A549 (cell line): Measurements from ENCODE around the gene GABRR3. TPM values are rescaled to one million over a fixed set of nuclear protein-coding genes. Genes with fewer than 3 reads are reported as not detected.

Experiments
- ATAC-seq, 2 experiments: fragments of 200-7000 bp in 1 of 2; fragments of >200 bp in 1 of 2; cut with Nextera tagmentation in 1 of 2; cut with Tn5 transposase in 1 of 2; 3 replicates each; pipeline versions ENCODE4 v1.8.0 to v1.9.1; 2018 to 2020; ENCODE audit warnings: mild to moderate bottlenecking in 1 of 2, moderate library complexity in 1 of 2
- CTCF ChIA-PET: fragments of 300-600 bp; sonication (Branson Sonifier 250); formaldehyde crosslinking; extraction: SDS; loops from one replicate; lab custom pipeline; 2021; ENCODE audit warnings: antibody characterized with exemption, inconsistent platforms; lab: Yijun Ruan, JAX
- POLR2A ChIA-PET: fragments of 350-600 bp; formaldehyde crosslinking; extraction: SDS; loops from one replicate; lab custom pipeline; 2021; ENCODE audit warnings: antibody characterized with exemption, inconsistent platforms; lab: Yijun Ruan, JAX
- DNase-seq, 2 experiments: peaks; one replicate each; pipeline versions ENCODE4 v3.0.0 to v3.0.0-alpha.2; 2011 to 2016; ENCODE audit warnings: low read depth in 1 of 2, low spot score in 1 of 2
- FAIRE-seq: peaks from 2 replicates; lab custom pipeline; 2011; peaks lifted over from hg19 to GRCh38; lab: Jason Lieb, UNC
- H3K27ac ChIP-seq, 2 experiments: fragments of >200 bp; sonication (Bioruptor Twin); formaldehyde crosslinking; 3 replicates each; pipeline ENCODE4 v1.5.1; 2016 to 2017
- H3K4me1 ChIP-seq: fragments of >200 bp; sonication (Bioruptor Twin); formaldehyde crosslinking; 3 replicates; pipeline ENCODE4 v1.6.1; 2016
- H3K4me2 ChIP-seq: fragments of >200 bp; sonication (Bioruptor Twin); formaldehyde crosslinking; 3 replicates; pipeline ENCODE4 v1.6.1; 2016
- H3K4me3 ChIP-seq: fragments of >200 bp; sonication (Bioruptor Twin); formaldehyde crosslinking; 3 replicates; pipeline ENCODE4 v1.5.1; 2016
- H3K9me3 ChIP-seq: fragments of >200 bp; sonication (Bioruptor Twin); formaldehyde crosslinking; 3 replicates; pipeline ENCODE4 v1.6.1; 2016
- ATOH8 ChIP-seq: fragments of 250-450 bp; sonication (Bioruptor Pico); IDR thresholded peaks from 2 replicates; pipeline ENCODE4 v1.5.0; 2020; ENCODE audit warnings: low read depth, mild to moderate bottlenecking, moderate library complexity
- BHLHE40 ChIP-seq: IDR thresholded peaks from 2 replicates; pipeline ENCODE4 v1.6.1; 2012; ENCODE audit warnings: low read depth, low read length, inconsistent platforms
- CEBPB ChIP-seq, 2 experiments: fragments of >200 bp in 1 of 2; sonication (Bioruptor Twin) in 1 of 2; formaldehyde crosslinking in 1 of 2; IDR thresholded peaks; 2 replicates each; pipeline ENCODE4 v1.6.1; 2012 to 2016
- CTCF ChIP-seq: fragments of >200 bp; sonication (Bioruptor Twin); formaldehyde crosslinking; IDR thresholded peaks from 3 replicates; pipeline ENCODE4 v1.5.1; 2016
- EHF ChIP-seq: fragments of 250-450 bp; sonication (Bioruptor Pico); IDR thresholded peaks from 2 replicates; pipeline ENCODE4 v1.5.0; 2020; ENCODE audit warnings: mild to moderate bottlenecking
- EHMT2 ChIP-seq: fragments of 200-600 bp; sonication (generic); IDR thresholded peaks from 2 replicates; pipeline ENCODE4 v1.6.1; 2016; ENCODE audit warnings: antibody characterized with exemption, low read depth, mild to moderate bottlenecking, moderate library complexity
- FOSB ChIP-seq: fragments of 250-450 bp; sonication (Bioruptor Pico); IDR thresholded peaks from 2 replicates; pipeline ENCODE4 v1.5.0; 2020; ENCODE audit warnings: mild to moderate bottlenecking, moderate library complexity
- GATA3 ChIP-seq: IDR thresholded peaks from 2 replicates; pipeline ENCODE4 v1.6.1; 2012; ENCODE audit warnings: borderline replicate concordance
- HES2 ChIP-seq: fragments of >200 bp; sonication (Bioruptor Twin); formaldehyde crosslinking; IDR thresholded peaks from 2 replicates; pipeline ENCODE4 v1.6.1; 2016
- HMGXB4 ChIP-seq: fragments of 250-450 bp; sonication (Bioruptor Pico); IDR thresholded peaks from 2 replicates; pipeline ENCODE4 v1.5.0; 2021; ENCODE audit warnings: mild to moderate bottlenecking, moderate library complexity, borderline replicate concordance
- HOXB13 ChIP-seq: fragments of 250-450 bp; sonication (Bioruptor Pico); IDR thresholded peaks from 2 replicates; pipeline ENCODE4 v1.5.0; 2020; ENCODE audit warnings: low read depth, mild to moderate bottlenecking, moderate library complexity
- HOXB5 ChIP-seq: fragments of 250-450 bp; sonication (Bioruptor Pico); IDR thresholded peaks from 2 replicates; pipeline ENCODE4 v1.5.0; 2020; ENCODE audit warnings: mild to moderate bottlenecking, moderate library complexity
- JUNB ChIP-seq: fragments of >200 bp; sonication (Bioruptor Twin); formaldehyde crosslinking; IDR thresholded peaks from 2 replicates; pipeline ENCODE4 v1.6.1; 2016
- KDM1A ChIP-seq: fragments of 200-600 bp; sonication (generic); IDR thresholded peaks from 2 replicates; pipeline ENCODE4 v1.6.1; 2016; ENCODE audit warnings: low read depth, mild to moderate bottlenecking
- MAX ChIP-seq: IDR thresholded peaks from 2 replicates; pipeline ENCODE4 v1.6.1; 2012
- MAZ ChIP-seq: fragments of 150-350 bp; IDR thresholded peaks from 2 replicates; pipeline ENCODE4 v1.6.1; 2014; ENCODE audit warnings: antibody characterized with exemption, low read depth, low read length, borderline replicate concordance
- NFE2L2 ChIP-seq: fragments of 150-350 bp; conservative IDR thresholded peaks from 2 replicates; pipeline ENCODE4 v1.6.1; 2014; ENCODE audit warnings: low read length
- NPAS2 ChIP-seq: fragments of 250-450 bp; sonication (Bioruptor Pico); IDR thresholded peaks from 2 replicates; pipeline ENCODE4 v1.8.0; 2022; ENCODE audit warnings: mild to moderate bottlenecking, moderate library complexity, borderline replicate concordance
- NR3C1 ChIP-seq: fragments of >200 bp; sonication (Bioruptor Twin); formaldehyde crosslinking; IDR thresholded peaks from 3 replicates; pipeline ENCODE4 v1.6.1; 2017
- PHF8 ChIP-seq: fragments of 200-600 bp; sonication (generic); IDR thresholded peaks from 2 replicates; pipeline ENCODE4 v1.6.1; 2016; ENCODE audit warnings: low read depth, mild to moderate bottlenecking, antibody characterized with exemption, moderate library complexity, borderline replicate concordance
- POLR2AphosphoS2 ChIP-seq: conservative IDR thresholded peaks from 2 replicates; pipeline ENCODE4 v1.6.1; 2012; ENCODE audit warnings: low read length, improper control_type of control experiment, inconsistent platforms
- RCOR1 ChIP-seq: fragments of 150-350 bp; IDR thresholded peaks from 2 replicates; pipeline ENCODE4 v1.6.1; 2014; ENCODE audit warnings: antibody characterized with exemption, low read length, low read depth
- REST ChIP-seq: fragments of 200-600 bp; sonication (generic); IDR thresholded peaks from 2 replicates; pipeline ENCODE4 v1.6.1; 2016; ENCODE audit warnings: antibody characterized with exemption, mild to moderate bottlenecking, moderate library complexity
- RNF2 ChIP-seq: fragments of 200-600 bp; sonication (generic); IDR thresholded peaks from 2 replicates; pipeline ENCODE4 v1.6.1; 2016; ENCODE audit warnings: low read depth, mild to moderate bottlenecking, antibody characterized with exemption, moderate library complexity, borderline replicate concordance
- TFCP2L1 ChIP-seq: fragments of 250-450 bp; sonication (Bioruptor Pico); IDR thresholded peaks from 2 replicates; pipeline ENCODE4 v1.5.0; 2021; ENCODE audit warnings: mild to moderate bottlenecking
- TP53 ChIP-seq: fragments of 250-450 bp; sonication (Bioruptor Pico); IDR thresholded peaks from 2 replicates; pipeline ENCODE4 v1.5.0; 2021; ENCODE audit warnings: mild to moderate bottlenecking, moderate library complexity
- ZNF302 ChIP-seq: fragments of 250-450 bp; sonication (Bioruptor Pico); IDR thresholded peaks from 2 replicates; pipeline ENCODE4 v1.9.0; 2021; ENCODE audit warnings: inconsistent platforms, mild to moderate bottlenecking, moderate library complexity
- ZSCAN20 ChIP-seq: fragments of 250-450 bp; sonication (Bioruptor Pico); IDR thresholded peaks from 2 replicates; pipeline ENCODE4 v1.8.0; 2022; ENCODE audit warnings: mild to moderate bottlenecking, moderate library complexity
- WGBS: methylation state at CpG from one replicate; pipeline ENCODE4 v1.1.6; 2017; ENCODE audit errors: missing lambda C conversion rate; 5-methylcytosine and 5-hydroxymethylcytosine counted together
- polyA plus RNA-seq, 4 experiments: library from polyadenylated mRNA; depleted of rRNA in 3 of 4; stranded (reverse); fragments of >200 nt; fragmentation: RNase III in 1 of 4; extraction: RNeasy Plus Mini Kit Qiagen cat#74134 plus additional on column Dnase treatment in 1 of 4; gene quantifications; 2 replicates in 3 of 4; 3 replicates in 1 of 4; pipeline ENCODE4 v1.2.3, GENCODE V29; 2011 to 2017

Gene GABRR3
- polyA plus RNA-seq, 2 of the 4 experiments (the other 2 are of a cell fraction) = not detected

GRCh38 chr3:97949110-97949485, 86.0 kb downstream of the GABRR3 start:
- H3K4me1 ChIP-seq = no peaks in the 10 kb centered on the region
- no peak for ATAC-seq
- TF ChIP-seq EHMT2 (no peak), KDM1A (no peak), REST (no peak), MAZ (no peak), ZSCAN20 (CRISPR knock-in tag) (no peak), PHF8 (no peak), NFE2L2 (no peak), HOXB5 (CRISPR knock-in tag) (no peak), CEBPB (IDR thresholded peaks at IDR 0.05) (no peak), CTCF (no peak), NR3C1 (no peak), HOXB13 (CRISPR knock-in tag) (no peak), RNF2 (no peak), TP53 (CRISPR knock-in tag) (no peak)
- H3K27ac ChIP-seq = no peak overlapping the region
- DNase-seq = no peak
- CTCF ChIA-PET = interaction anchor here (1.7 kb wide), 1 partner anchor 12 kb away, joined by 4 read pairs; no protein-coding TSS in a partner anchor
- no peak overlapping the region for H3K4me2 ChIP-seq
- no peak overlapping the region for H3K4me3 ChIP-seq
- no peaks in the 10 kb centered on the region for H3K9me3 ChIP-seq
- POLR2A ChIA-PET = no interaction called here
- no peak for FAIRE-seq
- WGBS = 100% methylated on average over 2 of the region's 2 CpGs

- TF ChIP-seq GATA3 (no peak), HMGXB4 (no peak), BHLHE40 (no peak), FOSB (CRISPR knock-in tag) (no peak), MAX (no peak), POLR2AphosphoS2 (no peak), ATOH8 (CRISPR knock-in tag) (no peak), JUNB (no peak), EHF (CRISPR knock-in tag) (no peak), HES2 (no peak), TFCP2L1 (no peak), ZNF302 (CRISPR knock-in tag) (no peak), RCOR1 (no peak), NPAS2 (CRISPR knock-in tag) (no peak), TP53 (CRISPR knock-in tag) (no peak)
- TF ChIP-seq, all 56 proteins: peak for 0
- ChIA-PET CTCF (no interaction called here), POLR2A (no interaction called here)
- Histone ChIP-seq H3K4me3 (no peak overlapping the region), H3K4me2 (no peak overlapping the region), H3K9me3 (no peaks in the 10 kb centered on the region), H3K27ac (no peak overlapping the region), H3K4me1 (no peaks in the 10 kb centered on the region)
- WGBS = 85% methylated on average over 5 of the region's 5 CpGs
- ATAC-seq (no peak), FAIRE-seq (no peak), DNase-seq (no peak)
Measured at GRCh38 chr3:97948351-97949109, 86.6 kb downstream of the GABRR3 start.
